HepG2 (cell line): ENCODE results near the gene ZNF556. TPM values are rescaled to one million over a fixed set of nuclear protein-coding genes. Genes with fewer than 3 reads are reported as not detected.

Experiments used
- ATM ChIP-seq: fragments of 450-650 bp; IDR thresholded peaks from 2 replicates; pipeline ENCODE4 v1.7.1; 2017; ENCODE audit warnings: mild to moderate bottlenecking, borderline replicate concordance
- DBP ChIP-seq: sonication (generic); formaldehyde crosslinking; IDR thresholded peaks from 2 replicates; pipeline ENCODE4 v1.4.0; 2020; ENCODE audit warnings: missing genetic modification reagents; ENCODE audit errors: not compliant biosample characterization
- E2F5 ChIP-seq: sonication (generic); formaldehyde crosslinking; conservative IDR thresholded peaks from 2 replicates; pipeline ENCODE4 v1.4.0; 2020; ENCODE audit warnings: missing genetic modification reagents
- GATAD1 ChIP-seq: IDR thresholded peaks from 2 replicates; pipeline ENCODE4 v1.6.1; 2016; ENCODE audit warnings: missing genetic modification reagents, missing compliant biosample characterization
- HNRNPUL1 ChIP-seq: fragments of 200-400 bp; formaldehyde crosslinking; IDR thresholded peaks from 2 replicates; pipeline ENCODE4 v1.6.1; 2017; ENCODE audit warnings: low read depth, mild to moderate bottlenecking, low read length, moderate library complexity
- JUNB ChIP-seq: sonication (generic); formaldehyde crosslinking; IDR thresholded peaks from 2 replicates; pipeline ENCODE4 v1.8.0; 2022; ENCODE audit warnings: missing genetic modification reagents, mild to moderate bottlenecking, borderline replicate concordance
- MLXIP ChIP-seq: sonication (generic); formaldehyde crosslinking; IDR thresholded peaks from 2 replicates; pipeline ENCODE4 v1.9.0; 2021; ENCODE audit warnings: missing genetic modification reagents, borderline replicate concordance
- MXD1 ChIP-seq: sonication (generic); formaldehyde crosslinking; IDR thresholded peaks from 2 replicates; pipeline ENCODE4 v1.4.0; 2020; ENCODE audit warnings: mild to moderate bottlenecking, missing genetic modification reagents
- NAIF1 ChIP-seq: sonication (generic); formaldehyde crosslinking; IDR thresholded peaks from 2 replicates; pipeline ENCODE4 v1.5.0; 2020; ENCODE audit warnings: mild to moderate bottlenecking, missing genetic modification reagents, borderline replicate concordance
- NFE2L1 ChIP-seq: sonication (generic); formaldehyde crosslinking; IDR thresholded peaks from 2 replicates; pipeline ENCODE4 v1.4.0; 2020; ENCODE audit warnings: missing genetic modification reagents, mild to moderate bottlenecking, borderline replicate concordance
- NFYC ChIP-seq: IDR thresholded peaks from 2 replicates; pipeline ENCODE4 v1.6.1; 2016; ENCODE audit warnings: missing genetic modification reagents, missing compliant biosample characterization
- POLR2AphosphoS5 ChIP-seq: IDR thresholded peaks from 2 replicates; pipeline ENCODE4 v1.6.1; 2012; ENCODE audit warnings: low read depth, low read length
- RORA ChIP-seq: sonication (generic); formaldehyde crosslinking; IDR thresholded peaks from 2 replicates; pipeline ENCODE4 v1.5.0; 2020; ENCODE audit warnings: mild to moderate bottlenecking, missing genetic modification reagents, moderate library complexity
- SALL1 ChIP-seq: sonication (generic); formaldehyde crosslinking; IDR thresholded peaks from 2 replicates; pipeline ENCODE4 v1.8.0; 2022; ENCODE audit warnings: mild to moderate bottlenecking, missing genetic modification reagents
- THAP8 ChIP-seq: sonication (generic); formaldehyde crosslinking; IDR thresholded peaks from 2 replicates; pipeline ENCODE4 v1.5.1; 2020; ENCODE audit warnings: missing genetic modification reagents, mild to moderate bottlenecking, borderline replicate concordance
- ZNF20 ChIP-seq: sonication (generic); formaldehyde crosslinking; IDR thresholded peaks from 2 replicates; pipeline ENCODE4 v1.4.0; 2020; ENCODE audit warnings: mild to moderate bottlenecking, moderate library complexity, missing genetic modification reagents
- ZNF230 ChIP-seq: sonication (generic); formaldehyde crosslinking; IDR thresholded peaks from 2 replicates; pipeline ENCODE4 v1.4.0; 2020; ENCODE audit warnings: mild to moderate bottlenecking, missing genetic modification reagents
- ZNF331 ChIP-seq: sonication (generic); formaldehyde crosslinking; IDR thresholded peaks from 2 replicates; pipeline ENCODE4 v1.4.0; 2020; ENCODE audit warnings: missing genetic modification reagents
- ZNF367 ChIP-seq: sonication (generic); formaldehyde crosslinking; IDR thresholded peaks from 2 replicates; pipeline ENCODE4 v1.4.0; 2020; ENCODE audit warnings: missing genetic modification reagents, borderline replicate concordance
- ZNF430 ChIP-seq: sonication (generic); formaldehyde crosslinking; IDR thresholded peaks from 2 replicates; pipeline ENCODE4 v1.9.0; 2021; ENCODE audit warnings: mild to moderate bottlenecking, missing genetic modification reagents
- ZNF567 ChIP-seq: sonication (generic); formaldehyde crosslinking; IDR thresholded peaks from 2 replicates; pipeline ENCODE4 v1.8.1; 2023; ENCODE audit warnings: mild to moderate bottlenecking, missing genetic modification reagents, borderline replicate concordance
- ZNF747 ChIP-seq: sonication (generic); formaldehyde crosslinking; IDR thresholded peaks from 2 replicates; pipeline ENCODE4 v1.8.1; 2023; ENCODE audit warnings: missing genetic modification reagents, mild to moderate bottlenecking, borderline replicate concordance
- ZNF780A ChIP-seq: sonication (generic); formaldehyde crosslinking; IDR thresholded peaks from 2 replicates; pipeline ENCODE4 v1.8.0; 2022; ENCODE audit warnings: mild to moderate bottlenecking, missing genetic modification reagents, moderate library complexity
- ZSCAN29 ChIP-seq: sonication (generic); formaldehyde crosslinking; conservative IDR thresholded peaks from 2 replicates; pipeline ENCODE4 v1.4.0; 2020; ENCODE audit warnings: mild to moderate bottlenecking, missing genetic modification reagents
- polyA plus RNA-seq, 8 experiments: library from polyadenylated mRNA; depleted of rRNA in 3 of 8; stranded (reverse) in 7 of 8; unstranded in 1 of 8; fragments of >200 nt; fragmentation: Illumina TruSeq in 4 of 8; extraction: Trizol in 4 of 8; gene quantifications; 2 replicates each; pipeline versions ENCODE4 v1.2.1 to v1.2.3, GENCODE V29; 2011 to 2016; ENCODE audit warnings: low read depth in 4 of 8, missing spikeins in 1 of 8, mixed read lengths in 1 of 8; ENCODE audit not compliant: insufficient read depth in 1 of 8
- total RNA-seq, 5 experiments: library from RNA; depleted of rRNA; stranded (reverse); fragments of >200 nt; fragmentation: Illumina TruSeq; extraction: Trizol; gene quantifications; 2 replicates each; pipeline ENCODE4 v1.2.3, GENCODE V29; 2016; ENCODE audit warnings: low read depth in 1 of 5

ZNF556 gene
- total and polyA plus RNA-seq, 2 of the 13 experiments (the other 11 are each of a cell fraction or from before 2014, with no cell fraction given), result 4.2 to 28.6 TPM

GRCh38 chr19:2887391-2887914 is 20.3 kb downstream of the ZNF556 start (continued):
- TF ChIP-seq NFYC (no peak), ZNF747 (CRISPR knock-in tag) (no peak), NFE2L1 (CRISPR knock-in tag) (no peak), ZNF331 (no peak), MLXIP (CRISPR knock-in tag) (no peak), ZSCAN29 (no peak), SALL1 (CRISPR knock-in tag) (no peak), POLR2AphosphoS5 (no peak), ZNF430 (no peak), ZNF367 (CRISPR knock-in tag) (0 out of 2 replicates have a peak, but pooled peaks have one; percentile 19), E2F5 (CRISPR knock-in tag) (no peak), ZNF780A (no peak), RORA (CRISPR knock-in tag) (no peak), NAIF1 (no peak), GATAD1 (CRISPR knock-in tag) (no peak), JUNB (CRISPR knock-in tag) (no peak), MXD1 (CRISPR knock-in tag) (no peak), ZNF20 (CRISPR knock-in tag) (no peak), ATM (no peak), ZNF230 (no peak), THAP8 (CRISPR knock-in tag) (no peak), HNRNPUL1 (no peak), DBP (CRISPR knock-in tag) (no peak), ZNF567 (CRISPR knock-in tag) (no peak)
